ENCODE data around the gene HOXA9. TPM values are rescaled to one million over a fixed set of nuclear protein-coding genes. Genes with fewer than 3 reads are reported as not detected.
A peak's percentile ranks its signal among the peaks of the same experiment; 100 is the strongest.

The HOXA9 gene
- total and polyA plus RNA-seq, 10 donors, result 0.46 to 3.0 (median 0.98) TPM

- 78 to 96% (median 86%) methylated on average over 5 of the region's 5 CpGs for WGBS, 5 donors
These were observed 18.7 kb downstream of the HOXA9 start for GRCh38 chr7:27146491-27147198.

GRCh38 chr7:27145914-27146412 lies 19.4 kb downstream of the HOXA9 start:
- peaks cover 0 to 100% (median 56%) of the 10 kb centered on the region in 7 donors for H3K27me3 ChIP-seq (replicated peaks in 1 of 7)
- TF ChIP-seq CTCF (IDR thresholded peaks at IDR 0.05 in 8 of 11, conservative IDR thresholded peaks at IDR 0.05 in 3 of 11) (no peak), POLR2A (IDR thresholded peaks at IDR 0.05) (no peak), POLR2AphosphoS5 (IDR thresholded peaks at IDR 0.05) (no peak)
- H3K4me3 ChIP-seq, result no peak overlapping the region
- H3K27ac ChIP-seq, result no peak overlapping the region
- peaks cover 13 to 59% (median 30%) of the 10 kb centered on the region in 6 donors for H3K4me1 ChIP-seq
- intact Hi-C loops (cut with DNase I; ENCODE audit: low total_unique reads), result no loop called here
- no peaks in the 10 kb centered on the region for H3K9me3 ChIP-seq
- DNase-seq, result no peak
- 86 to 92% (median 91%) methylated on average over 8 to 11 of the region's 11 CpGs for WGBS, 5 donors
- H3K36me3 ChIP-seq, result no peaks in the 10 kb centered on the region

More at GRCh38 chr7:27146491-27147198, 18.7 kb downstream of the HOXA9 start:
- peaks cover 4 to 100% (median 63%) of the 10 kb centered on the region in 7 donors for H3K27me3 ChIP-seq (replicated peaks in 1 of 7)
- intact Hi-C loops (cut with DNase I; ENCODE audit: low total_unique reads), result no loop called here
- TF ChIP-seq POLR2AphosphoS5 (IDR thresholded peaks at IDR 0.05), result no peak
- TF ChIP-seq POLR2A (IDR thresholded peaks at IDR 0.05), result no peak
- no peak for TF ChIP-seq CTCF (IDR thresholded peaks at IDR 0.05 in 8 of 11, conservative IDR thresholded peaks at IDR 0.05 in 3 of 11)
- H3K9me3 ChIP-seq, result no peaks in the 10 kb centered on the region
- H3K4me3 ChIP-seq, result peak overlapping the region in 1 of 8 donors; percentile 65
- H3K27ac ChIP-seq, result peak overlapping the region in 2 of 8 donors; percentile 59 to 69
- peaks cover 18 to 62% (median 36%) of the 10 kb centered on the region in 6 donors for H3K4me1 ChIP-seq
- no peaks in the 10 kb centered on the region for H3K36me3 ChIP-seq
- DNase-seq, result peak; percentile 24

GRCh38 chr7:27145165-27145913 lies 20.0 kb downstream of the HOXA9 start:
- 81 to 87% (median 86%) methylated on average over 41 to 47 of the region's 47 CpGs for WGBS, 5 donors
- intact Hi-C loops (cut with DNase I; ENCODE audit: low total_unique reads), result no loop called here
- Histone ChIP-seq H3K4me3 (no peak overlapping the region), H3K27me3 (replicated peaks in 1 of 7) (peaks cover 0 to 93% (median 52%) of the 10 kb centered on the region in 7 donors), H3K9me3 (no peaks in the 10 kb centered on the region), H3K36me3 (no peaks in the 10 kb centered on the region), H3K27ac (no peak overlapping the region), H3K4me1 (peaks cover 8 to 53% (median 23%) of the 10 kb centered on the region in 6 donors)
- peak; percentile 71 for DNase-seq
- TF ChIP-seq POLR2A (IDR thresholded peaks at IDR 0.05) (no peak), POLR2AphosphoS5 (IDR thresholded peaks at IDR 0.05) (no peak), CTCF (IDR thresholded peaks at IDR 0.05 in 8 of 11, conservative IDR thresholded peaks at IDR 0.05 in 3 of 11) (no peak)

GRCh38 chr7:27144781-27145164 lies 20.6 kb downstream of the HOXA9 start:
- no peaks in the 10 kb centered on the region for H3K36me3 ChIP-seq
- intact Hi-C loops (cut with DNase I; ENCODE audit: low total_unique reads), result no loop called here
- DNase-seq, result peak; percentile 76
- H3K4me3 ChIP-seq, result no peak overlapping the region
- 58 to 67% (median 60%) methylated on average over 20 to 31 of the region's 31 CpGs for WGBS, 5 donors
- no peaks in the 10 kb centered on the region for H3K9me3 ChIP-seq
- no peak overlapping the region for H3K27ac ChIP-seq
- H3K27me3 ChIP-seq (replicated peaks in 1 of 7), result peaks cover 0 to 88% (median 46%) of the 10 kb centered on the region in 7 donors
- peaks cover 8 to 47% (median 20%) of the 10 kb centered on the region in 6 donors for H3K4me1 ChIP-seq
- TF ChIP-seq POLR2A (IDR thresholded peaks at IDR 0.05) (no peak), POLR2AphosphoS5 (IDR thresholded peaks at IDR 0.05) (no peak), CTCF (IDR thresholded peaks at IDR 0.05 in 8 of 11, conservative IDR thresholded peaks at IDR 0.05 in 3 of 11) (no peak)
